ENCODE measurements around the gene C2.
A peak's percentile ranks its signal among the peaks of the same experiment; 100 is the strongest.
"Not testable (repeated sequence)": the region's sequence is repeated elsewhere in the genome, so short reads cannot be mapped to it uniquely, and the experiment has no call there.

The C2 gene

GRCh38 chr6:31958741-31959739 lies 31.5 kb downstream of the C2 start, which contains the start of the genes NELFE and SKIC2:
TSS of gene NELFE (minus strand) at chr6:31958971. CDS start at chr6:31958446, 525 bp downstream.
TSS of gene SKIC2 (plus strand) at chr6:31959175. CDS start at chr6:31959193, 18 bp downstream.
- DNase-seq (ENCODE audit: low read depth), result peak; percentile 99

- DNase-seq (ENCODE audit: low read depth), result no peak
Observed at GRCh38 chr6:31961616-31962015, 34.1 kb downstream of the C2 start.

DNA sequence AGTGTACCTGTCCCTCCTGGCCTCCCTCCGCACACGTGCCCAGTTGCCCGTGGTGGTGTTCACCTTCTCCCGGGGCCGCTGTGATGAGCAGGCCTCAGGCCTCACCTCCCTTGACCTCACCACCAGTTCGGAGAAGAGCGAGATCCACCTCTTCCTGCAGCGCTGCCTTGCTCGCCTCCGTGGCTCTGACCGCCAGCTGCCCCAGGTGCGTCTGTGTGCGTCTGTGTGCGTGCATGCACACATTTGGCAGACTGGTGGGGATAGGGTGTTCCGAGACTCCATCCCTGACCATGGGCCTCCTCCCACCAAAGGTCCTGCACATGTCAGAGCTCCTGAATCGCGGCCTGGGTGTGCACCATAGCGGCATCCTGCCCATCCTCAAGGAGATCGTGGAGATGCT lies 36.4 kb downstream of the C2 start:
- DNase-seq (ENCODE audit: low read depth), result no peak

DNA sequence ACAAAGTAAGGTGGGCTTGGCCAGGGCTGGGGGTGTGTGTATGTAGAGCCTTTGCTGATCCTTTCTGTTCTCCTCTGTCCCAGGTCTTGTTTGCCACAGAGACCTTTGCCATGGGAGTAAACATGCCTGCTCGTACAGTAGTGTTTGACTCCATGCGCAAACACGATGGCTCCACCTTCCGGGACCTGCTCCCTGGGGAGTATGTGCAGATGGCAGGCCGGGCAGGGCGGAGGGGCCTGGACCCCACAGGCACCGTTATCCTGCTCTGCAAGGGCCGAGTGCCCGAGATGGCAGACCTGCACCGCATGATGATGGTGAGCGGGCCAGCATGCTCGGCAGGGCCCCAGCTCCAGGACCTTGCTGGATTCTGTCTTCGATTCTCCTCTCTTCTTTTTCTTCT lies 38.2 kb downstream of the C2 start:
- no peak for DNase-seq (ENCODE audit: low read depth)

- DNase-seq (ENCODE audit: low read depth), result no peak
Observed at GRCh38 chr6:31966506-31966905, 39.0 kb downstream of the C2 start.

GRCh38 chr6:31966997-31967925 lies 39.7 kb downstream of the C2 start:
- DNase-seq (ENCODE audit: low read depth), result no peak

DNA sequence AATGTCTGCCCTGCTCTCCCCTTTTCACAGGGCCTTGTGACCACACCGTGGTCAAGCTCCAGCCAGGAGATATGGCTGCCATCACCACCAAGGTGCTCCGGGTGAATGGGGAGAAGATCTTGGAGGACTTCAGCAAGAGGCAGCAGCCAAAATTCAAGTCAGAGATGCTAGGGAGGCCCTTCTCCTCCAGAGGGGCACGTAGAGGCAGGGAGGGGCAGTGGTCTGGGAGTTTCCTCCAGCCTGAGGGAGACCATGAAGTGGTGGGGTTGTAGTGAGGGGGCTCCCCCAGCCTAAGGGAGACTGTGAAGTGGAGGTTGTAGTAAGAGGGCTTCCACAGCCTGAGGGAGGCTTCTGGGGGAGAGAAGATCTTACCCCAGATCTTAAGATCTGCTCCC lies 40.4 kb downstream of the C2 start:
- DNase-seq (ENCODE audit: low read depth), result no peak

DNA sequence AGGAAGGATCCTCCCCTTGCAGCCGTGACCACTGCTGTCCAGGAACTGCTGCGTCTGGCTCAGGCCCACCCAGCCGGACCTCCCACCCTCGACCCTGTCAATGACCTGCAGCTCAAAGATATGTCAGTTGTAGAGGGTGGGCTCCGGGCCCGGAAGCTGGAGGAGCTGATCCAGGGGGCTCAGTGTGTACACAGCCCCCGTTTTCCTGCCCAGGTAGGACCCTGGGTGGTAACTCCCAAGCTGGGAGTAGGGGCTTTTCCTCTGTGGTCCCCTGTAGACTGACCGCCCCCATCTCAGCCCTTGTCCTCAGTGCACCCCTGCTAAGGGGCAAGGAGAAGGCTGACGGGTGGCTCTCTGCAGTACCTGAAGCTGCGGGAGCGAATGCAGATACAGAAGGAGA lies 40.8 kb downstream of the C2 start:
- no peak for DNase-seq (ENCODE audit: low read depth)

DNA sequence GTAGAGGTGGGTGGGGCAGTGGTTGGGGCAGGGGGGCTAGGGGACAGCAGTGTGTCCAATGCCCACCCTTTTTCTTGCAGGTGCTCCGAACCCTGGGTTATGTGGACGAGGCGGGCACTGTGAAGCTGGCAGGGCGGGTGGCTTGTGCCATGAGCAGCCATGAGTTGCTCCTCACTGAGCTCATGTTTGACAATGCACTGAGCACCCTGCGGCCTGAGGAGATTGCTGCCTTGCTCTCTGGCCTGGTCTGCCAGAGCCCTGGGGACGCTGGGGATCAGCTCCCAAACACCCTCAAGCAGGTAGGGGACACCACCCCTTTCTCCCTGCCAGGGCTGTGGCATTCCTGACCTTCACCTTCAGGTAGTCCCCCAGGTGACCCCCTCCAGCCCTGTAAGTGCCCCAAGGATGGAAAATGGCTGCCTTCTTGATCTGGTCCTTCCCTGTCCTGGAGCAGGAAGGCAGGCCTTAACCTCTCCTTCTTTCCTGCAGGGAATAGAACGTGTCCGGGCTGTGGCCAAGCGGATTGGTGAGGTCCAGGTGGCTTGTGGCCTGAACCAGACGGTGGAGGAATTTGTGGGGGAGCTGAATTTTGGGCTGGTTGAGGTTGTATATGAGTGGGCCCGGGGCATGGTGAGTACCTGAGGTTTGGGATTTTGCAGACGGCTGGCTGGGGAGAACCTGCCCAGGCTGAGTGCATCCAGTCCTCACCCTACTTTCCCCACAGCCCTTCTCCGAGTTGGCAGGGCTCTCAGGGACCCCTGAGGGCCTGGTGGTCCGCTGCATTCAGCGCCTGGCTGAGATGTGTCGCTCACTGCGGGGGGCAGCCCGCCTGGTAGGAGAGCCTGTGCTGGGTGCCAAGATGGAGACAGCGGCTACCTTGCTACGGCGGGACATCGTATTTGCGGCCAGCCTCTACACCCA lies 41.5 kb downstream of the C2 start:
- DNase-seq (ENCODE audit: low read depth), result no peak

GRCh38 chr6:31969712-31970603 lies 42.4 kb downstream of the C2 start:
- no peak for DNase-seq (ENCODE audit: low read depth)

DNA sequence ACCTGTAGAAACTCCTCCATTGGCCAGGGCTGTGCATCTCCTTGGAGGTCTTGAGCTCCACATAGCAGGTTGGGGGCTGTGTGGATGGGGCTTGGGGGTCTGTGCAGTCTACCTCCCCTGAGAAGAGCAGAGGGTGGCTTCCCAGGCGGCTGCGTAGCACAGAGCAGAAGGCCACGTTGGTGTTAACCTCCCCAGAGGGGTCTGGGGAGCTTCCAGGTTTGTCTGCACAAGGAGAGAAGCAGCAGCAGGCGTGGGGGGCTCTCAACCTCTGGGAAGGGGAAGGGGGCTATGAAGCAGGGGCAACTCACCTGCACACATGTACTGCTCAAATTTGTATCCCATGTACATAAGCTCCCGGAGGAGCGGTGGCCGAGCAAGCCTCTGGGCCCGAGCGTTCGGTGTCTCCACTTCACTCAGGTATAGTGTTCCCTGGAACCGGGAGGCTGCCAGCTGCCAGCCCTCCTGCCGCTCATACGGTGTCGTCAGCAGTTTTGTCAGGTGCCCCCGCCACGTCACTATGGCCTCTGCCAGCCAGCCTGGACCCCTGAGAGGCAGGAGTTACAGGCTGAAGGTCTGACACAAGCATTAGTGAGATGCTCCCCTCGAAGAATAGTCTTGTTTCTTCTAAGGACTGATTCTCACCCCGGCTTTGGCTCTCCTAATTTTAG lies 43.2 kb downstream of the C2 start:
- no peak for DNase-seq (ENCODE audit: low read depth)

DNA sequence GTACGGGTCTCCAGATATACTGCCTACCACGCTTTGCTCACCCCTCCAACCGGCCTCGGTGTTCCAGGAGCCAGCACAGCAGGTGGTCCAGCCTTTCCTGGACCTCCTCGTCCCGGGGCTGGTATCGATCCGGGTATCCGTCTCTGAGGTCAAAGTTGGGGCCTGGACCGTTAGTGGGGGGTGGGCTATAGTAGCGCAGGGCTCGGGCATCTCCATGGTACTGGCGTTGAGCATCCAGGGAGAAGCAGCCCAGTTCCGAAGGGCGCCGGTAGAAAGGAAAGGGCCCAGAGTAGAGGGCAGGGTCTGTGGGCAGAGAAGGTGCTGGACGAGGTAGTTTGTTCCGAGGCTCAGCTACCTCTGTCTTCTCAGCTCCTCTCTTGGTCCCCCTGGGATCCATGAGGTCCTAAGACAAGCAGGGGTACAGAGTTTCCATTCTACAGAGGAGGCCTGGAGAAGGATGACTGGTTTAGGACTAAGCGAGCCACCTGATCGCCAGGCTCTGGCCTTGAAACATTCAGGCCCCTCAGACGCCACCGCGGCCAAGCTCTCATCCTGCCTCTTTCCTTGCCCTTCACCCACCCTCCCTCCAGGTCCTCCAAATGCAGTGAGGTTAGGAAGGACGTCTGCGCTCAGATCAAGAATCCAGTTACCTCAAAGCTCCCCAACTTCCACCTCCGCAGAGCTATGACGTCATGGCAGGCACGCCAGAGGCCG lies 43.9 kb downstream of the C2 start:
- DNase-seq (ENCODE audit: low read depth), result no peak

DNA sequence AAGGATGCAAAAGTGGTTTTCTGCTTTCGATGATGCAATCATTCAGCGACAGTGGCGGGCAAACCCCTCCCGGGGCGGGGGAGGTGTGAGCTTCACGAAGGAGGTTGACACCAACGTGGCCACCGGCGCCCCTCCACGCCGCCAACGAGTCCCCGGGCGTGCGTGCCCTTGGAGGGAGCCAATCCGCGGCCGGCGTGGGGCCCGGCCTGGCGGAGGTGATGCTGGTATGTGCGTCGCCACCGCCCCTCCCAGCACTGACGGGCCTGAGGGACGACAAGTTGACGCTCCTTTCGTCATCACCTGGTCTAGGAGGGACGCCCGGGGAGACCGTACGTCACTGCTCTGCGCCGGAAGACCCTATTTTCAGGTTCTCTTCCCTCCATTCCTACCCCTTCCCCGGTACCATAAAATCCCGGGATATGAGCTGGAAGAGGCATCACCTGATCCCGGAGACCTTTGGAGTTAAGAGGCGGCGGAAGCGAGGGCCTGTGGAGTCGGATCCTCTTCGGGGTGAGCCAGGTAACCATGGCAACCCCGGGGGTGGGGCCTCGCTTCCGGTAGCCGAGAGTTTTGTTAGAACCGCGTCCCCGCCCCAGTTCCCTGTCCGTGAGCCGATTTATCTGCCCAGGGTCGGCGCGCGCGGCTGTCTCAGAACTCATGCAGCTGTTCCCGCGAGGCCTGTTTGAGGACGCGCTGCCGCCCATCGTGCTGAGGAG lies 44.6 kb downstream of the C2 start, which contains the start of gene DXO:
Gene DXO, minus strand, starts transcription at position 146 of the 716 bp plus-strand sequence. CDS start 463 bp downstream, outside the sequence.
- DNase-seq (ENCODE audit: low read depth), result peak; percentile 97

- no peak for DNase-seq (ENCODE audit: low read depth)
Observed at GRCh38 chr6:31972709-31973350, 45.3 kb downstream of the C2 start.

DNA sequence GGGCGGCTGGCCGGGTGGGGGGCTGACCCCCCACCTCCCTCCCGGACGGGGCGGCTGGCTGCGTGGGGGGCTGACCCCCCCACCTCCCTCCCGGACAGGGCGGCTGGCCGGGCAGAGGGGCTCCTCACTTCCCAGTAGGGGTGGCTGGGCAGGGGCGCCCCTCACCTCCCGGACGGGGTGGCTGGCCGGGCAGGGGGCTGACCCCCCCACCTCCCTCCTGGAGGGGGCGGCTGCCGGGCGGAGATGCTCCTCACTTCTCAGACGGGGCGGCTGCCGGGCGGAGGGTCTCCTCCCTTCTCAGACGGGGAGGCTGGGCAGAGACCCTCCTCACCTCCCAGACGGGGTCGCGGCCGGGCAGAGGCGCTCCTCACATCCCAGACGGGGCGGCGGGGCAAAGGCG lies 48.5 kb downstream of the C2 start:
- DNase-seq (ENCODE audit: low read depth), result not testable (repeated sequence)

GRCh38 chr6:31977816-31978431 lies 50.4 kb downstream of the C2 start:
- no peak for DNase-seq (ENCODE audit: low read depth)

GRCh38 chr6:31978831-31979230 lies 51.3 kb downstream of the C2 start:
- DNase-seq (ENCODE audit: low read depth), result no peak
